Measurements from ENCODE around the gene RFX6.
"Not testable (repeated sequence)": the region's sequence is repeated elsewhere in the genome, so short reads cannot be mapped to it uniquely, and the experiment has no call there.

RFX6 gene

GRCh38 chr6:116876635-116877611, at the start of gene RFX6:
RFX6 (plus strand) TSS chr6:116877242; CDS start chr6:116877276, 34 bp downstream.
- DNase-seq: no peak

GRCh38 chr6:116827561-116828240, 49.3 kb upstream of the RFX6 start:
- no peak for DNase-seq

DNA sequence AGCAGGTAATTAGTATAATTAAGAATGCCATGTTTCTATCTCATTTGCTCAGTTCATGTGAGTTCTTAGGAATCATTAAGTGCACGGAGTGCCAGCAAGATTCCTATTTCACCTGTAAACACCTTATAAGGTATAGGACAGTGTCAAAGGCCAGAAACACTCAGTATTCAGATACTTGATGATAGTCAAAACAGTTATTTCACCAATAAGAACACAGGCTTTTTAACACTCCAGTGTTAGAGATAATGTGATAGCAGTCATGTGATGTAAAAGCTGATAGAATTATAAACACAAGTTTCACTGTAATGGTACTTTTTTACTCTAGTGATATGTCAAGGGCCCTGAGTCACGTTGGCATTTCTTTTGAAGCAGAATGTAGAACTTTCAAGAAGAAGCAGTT, 48.1 kb upstream of the RFX6 start, which contains the start of gene GPRC6A:
TSS of gene GPRC6A (minus strand) at position 101 of the 400 bp plus-strand sequence. CDS start at position 31, 70 bp downstream.
- DNase-seq: no peak

GRCh38 chr6:116834526-116834925, 42.5 kb upstream of the RFX6 start:
- DNase-seq: not testable (repeated sequence)

GRCh38 chr6:116836606-116837342, 40.3 kb upstream of the RFX6 start:
- DNase-seq: no peak

GRCh38 chr6:116840091-116840490, 37.0 kb upstream of the RFX6 start:
- DNase-seq: no peak

DNA sequence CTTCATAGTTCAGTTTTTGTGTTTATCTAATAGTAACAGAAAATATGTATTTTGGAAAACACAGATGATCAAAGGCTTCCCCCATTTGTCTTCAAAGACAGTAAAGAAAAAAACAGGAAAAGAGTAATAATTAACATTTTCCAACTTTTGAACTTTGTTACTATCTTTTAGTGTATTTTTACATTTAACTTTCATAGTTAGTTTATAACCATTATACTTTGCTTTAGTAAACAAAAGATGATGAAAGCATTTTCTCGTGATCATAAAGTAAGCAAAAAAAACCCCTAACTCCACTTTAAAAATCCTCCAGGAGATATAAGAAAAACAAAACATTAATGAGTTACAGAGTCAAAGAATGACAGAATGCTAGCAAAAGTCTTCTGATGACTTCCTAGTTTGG, 34.6 kb upstream of the RFX6 start:
- no peak for DNase-seq

DNA sequence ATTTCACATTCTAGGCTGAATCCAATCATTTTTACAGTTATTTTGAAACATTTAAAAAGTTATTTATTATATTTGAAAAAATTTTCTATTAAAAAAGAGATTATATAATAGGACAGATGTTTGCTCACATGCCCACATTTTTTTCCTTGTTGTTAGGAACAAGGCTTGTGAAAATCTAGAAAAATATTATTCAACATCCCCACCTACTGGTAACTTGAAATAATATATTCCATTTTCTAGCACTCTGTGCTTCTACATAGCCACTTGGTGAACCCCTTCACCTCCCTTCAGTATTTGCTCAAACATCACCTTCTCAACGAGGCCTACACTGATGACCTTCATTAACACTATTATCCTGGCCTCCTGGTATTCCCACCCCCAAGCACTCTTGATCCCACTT, 29.8 kb upstream of the RFX6 start:
- no peak for DNase-seq

DNA sequence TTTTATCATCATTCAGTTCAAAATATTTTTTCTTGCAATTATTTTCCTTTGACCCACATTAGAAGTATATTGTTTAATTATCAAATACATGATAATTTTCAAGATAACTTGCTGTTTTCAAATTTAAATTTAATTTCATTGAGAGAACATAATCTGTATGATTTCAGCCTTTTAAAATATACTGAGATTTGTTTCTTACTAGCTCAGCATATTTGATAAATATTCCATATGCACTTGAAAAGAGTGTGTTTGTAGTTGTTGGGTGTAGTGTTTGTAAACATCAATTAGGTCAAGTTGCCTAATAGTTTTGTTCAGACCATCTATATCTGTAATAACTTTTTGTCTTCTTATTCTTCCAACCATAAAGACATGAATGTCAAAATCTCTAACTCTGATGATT, 19.0 kb upstream of the RFX6 start:
- no peak for DNase-seq

DNA sequence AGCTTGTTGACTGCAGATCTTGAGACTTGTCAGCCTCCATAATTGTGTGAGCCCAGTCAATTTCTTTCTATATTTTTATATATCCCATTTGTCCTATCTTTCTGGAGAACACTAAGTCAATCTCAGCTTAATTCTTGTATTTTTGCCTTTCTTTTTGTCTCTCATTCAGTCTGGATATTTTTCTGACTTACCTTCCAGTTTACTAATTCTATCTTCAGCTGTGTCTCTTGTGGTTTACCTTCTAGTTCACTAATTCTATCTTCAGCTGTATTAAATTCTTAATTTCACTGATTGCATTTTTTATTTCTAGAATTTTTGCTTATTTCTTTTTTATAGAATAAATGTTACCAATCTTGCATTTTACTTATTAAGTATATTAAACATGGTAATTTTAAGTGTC, 17.8 kb upstream of the RFX6 start:
- DNase-seq: no peak

DNA sequence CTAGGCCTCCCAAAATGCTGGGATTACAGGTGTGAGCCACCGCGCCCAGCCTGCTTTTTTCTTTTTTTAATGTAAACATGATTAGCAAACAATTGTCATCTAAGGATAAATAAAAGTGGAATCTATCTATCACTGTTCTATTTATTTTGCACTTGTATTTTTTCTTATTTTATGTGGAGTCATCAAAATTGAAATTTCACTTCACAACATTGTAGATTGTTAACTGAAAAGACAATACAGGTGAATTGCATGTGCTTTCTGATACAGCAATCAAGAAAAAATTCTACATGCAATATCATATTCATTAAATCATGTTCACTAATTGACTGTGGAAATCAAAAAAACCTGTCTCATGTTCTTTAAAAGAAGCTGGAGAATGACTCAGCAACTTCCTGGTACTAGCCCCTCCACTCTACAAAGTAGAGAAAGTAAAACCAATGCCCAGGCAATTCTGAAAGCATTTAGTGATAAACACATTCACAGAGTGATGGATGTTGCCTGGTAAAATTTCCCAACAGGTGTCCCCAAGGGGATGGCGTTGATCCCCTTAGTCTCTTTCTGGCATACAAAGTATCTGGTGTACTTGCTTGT, 10.7 kb upstream of the RFX6 start:
- no peak for DNase-seq

GRCh38 chr6:116872771-116873170, 4.3 kb upstream of the RFX6 start:
- DNase-seq: no peak

DNA sequence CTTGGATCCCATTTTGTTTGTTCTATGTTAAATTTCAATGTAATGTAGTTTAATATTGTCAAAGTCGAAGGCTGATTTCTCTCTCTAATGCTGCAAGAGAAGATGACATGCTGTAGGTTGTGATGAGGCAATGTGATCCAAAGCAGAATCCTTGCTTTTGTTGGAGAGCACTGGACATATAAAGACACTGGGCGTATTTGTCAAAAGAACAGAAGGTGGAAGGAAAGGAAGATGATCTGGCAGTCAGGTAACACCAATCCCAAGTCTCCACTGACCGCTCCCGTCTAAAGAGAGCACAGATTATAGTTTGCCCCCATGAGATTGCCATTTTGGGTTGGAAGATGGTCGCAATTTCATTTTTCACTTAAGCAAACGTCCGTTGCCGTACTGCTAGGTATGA, 935 bp upstream of the RFX6 start:
- no peak for DNase-seq

- no peak for DNase-seq
These were observed 701 bp downstream of the RFX6 start for GRCh38 chr6:116877743-116878142.

GRCh38 chr6:116881236-116881635, 4.2 kb downstream of the RFX6 start:
- DNase-seq: no peak

GRCh38 chr6:116883005-116883404, 6.0 kb downstream of the RFX6 start:
- no peak for DNase-seq

DNA sequence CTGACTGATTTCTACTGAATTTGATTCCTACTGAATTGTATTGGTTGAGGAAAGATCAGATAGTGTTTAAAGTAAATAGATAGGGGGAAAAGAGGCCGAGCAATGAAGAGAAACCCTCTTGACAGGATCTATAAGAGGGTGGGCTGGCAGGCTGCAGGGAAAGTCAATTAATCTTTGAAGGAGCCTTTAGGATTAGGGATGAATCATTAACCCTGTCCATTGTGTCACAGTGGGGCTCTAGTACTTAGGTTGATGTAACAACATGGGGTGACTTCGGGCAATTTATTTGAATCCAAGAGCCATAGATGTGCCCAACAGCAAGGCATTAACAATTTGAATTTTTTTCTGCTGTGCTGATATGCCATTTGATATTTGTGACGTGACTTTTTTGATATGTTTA, 7.5 kb downstream of the RFX6 start:
- DNase-seq: no peak

- no peak for DNase-seq
These were observed 10.1 kb downstream of the RFX6 start for GRCh38 chr6:116887168-116887567.

DNA sequence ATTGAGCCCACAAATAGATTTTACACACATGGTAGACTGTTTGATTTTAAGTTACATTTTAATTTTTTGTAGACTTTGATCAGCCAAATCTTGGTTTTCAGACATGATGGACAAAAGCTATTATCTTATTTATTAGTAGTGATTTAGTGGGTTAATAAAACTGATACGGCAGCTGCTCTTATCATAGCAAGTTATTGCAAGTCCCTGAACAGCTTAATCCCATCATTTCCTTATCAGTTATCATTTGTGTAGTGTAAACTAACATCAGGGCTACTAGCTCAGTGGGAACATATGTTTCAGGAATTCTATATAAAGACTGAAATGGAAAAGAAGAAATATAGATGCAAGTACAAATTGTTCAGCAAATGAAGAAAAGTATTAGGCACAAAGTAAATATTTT, 10.9 kb downstream of the RFX6 start:
- no peak for DNase-seq

- no peak for DNase-seq
These were observed 11.8 kb downstream of the RFX6 start for GRCh38 chr6:116888732-116889360.

DNA sequence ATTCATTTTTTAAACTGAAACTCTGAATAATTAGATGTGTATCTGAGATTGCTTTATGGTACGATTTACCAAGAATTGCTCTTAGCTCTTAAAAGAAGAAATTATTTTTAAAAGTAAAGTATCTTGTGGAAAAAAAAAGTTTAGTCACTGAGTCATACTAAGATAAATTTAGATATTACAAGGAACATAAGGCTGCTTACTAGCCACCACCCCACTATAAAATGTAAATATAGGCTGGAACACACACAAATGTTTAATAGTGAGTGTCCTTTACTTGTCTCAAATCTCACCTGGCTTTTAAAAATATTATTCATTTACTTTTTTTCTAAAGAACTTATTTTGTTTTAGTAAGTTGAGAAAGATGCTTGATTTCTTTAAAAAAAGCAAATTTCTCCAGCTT, 17.6 kb downstream of the RFX6 start:
- DNase-seq: no peak

- DNase-seq: no peak
These were observed 18.9 kb downstream of the RFX6 start for GRCh38 chr6:116895935-116896334.
